Muscle layer of colon (tissue), 2 donors: ENCODE results near the gene DDX25.

Source experiments
- H3K27ac ChIP-seq: one replicate; pipeline ENCODE4 v1.7.0; 2013; ENCODE audit warnings: low read depth, mild to moderate bottlenecking, low read length, moderate library complexity
- H3K27me3 ChIP-seq, 2 donors: one replicate each; pipeline ENCODE4 v1.7.0; 2013; ENCODE audit warnings: low read length in 2 of 2, mild to moderate bottlenecking in 2 of 2; ENCODE audit not compliant: insufficient read depth in 2 of 2, control insufficient read depth in 1 of 2
- H3K36me3 ChIP-seq: one replicate; pipeline ENCODE4 v1.7.0; 2013; ENCODE audit warnings: mild to moderate bottlenecking, low read length; ENCODE audit not compliant: insufficient read depth
- H3K4me1 ChIP-seq: one replicate; pipeline ENCODE4 v1.7.0; 2013; ENCODE audit warnings: mild to moderate bottlenecking, low read length; ENCODE audit not compliant: insufficient read depth
- H3K4me3 ChIP-seq, 2 donors: one replicate each; pipeline ENCODE4 v1.7.0; 2013; ENCODE audit warnings: low read length in 2 of 2, low read depth in 1 of 2, mild to moderate bottlenecking in 1 of 2, moderate library complexity in 1 of 2
- H3K9ac ChIP-seq: one replicate; pipeline ENCODE4 v1.7.0; 2013; ENCODE audit warnings: low read length
- H3K9me3 ChIP-seq: one replicate; pipeline ENCODE4 v1.7.0; 2013; ENCODE audit warnings: mild to moderate bottlenecking, low read length
- donor health status: abdominal sarcoma.
- donor health status: Adenocarcinoma of cecum.

Gene DDX25

GRCh38 chr11:125929445-125930075, 25.3 kb downstream of the DDX25 start:
- Histone ChIP-seq H3K27ac (no peak overlapping the region), H3K4me1 (peaks cover 13% of the 10 kb centered on the region), H3K27me3 (no peaks in the 10 kb centered on the region), H3K9me3 (no peaks in the 10 kb centered on the region), H3K36me3 (no peaks in the 10 kb centered on the region), H3K4me3 (no peak overlapping the region), H3K9ac (no peak overlapping the region)

GRCh38 chr11:125930076-125930450, 25.8 kb downstream of the DDX25 start:
- Histone ChIP-seq H3K4me1 (peaks cover 13% of the 10 kb centered on the region), H3K27me3 (no peaks in the 10 kb centered on the region), H3K36me3 (no peaks in the 10 kb centered on the region), H3K27ac (no peak overlapping the region), H3K9ac (no peak overlapping the region), H3K4me3 (no peak overlapping the region), H3K9me3 (no peaks in the 10 kb centered on the region)

- H3K9me3 ChIP-seq, result no peaks in the 10 kb centered on the region
Measured at GRCh38 chr11:125931116-125931515, 26.8 kb downstream of the DDX25 start.

GRCh38 chr11:125931668-125932067, 27.4 kb downstream of the DDX25 start:
- Histone ChIP-seq H3K4me3 (no peak overlapping the region), H3K9ac (no peak overlapping the region), H3K27me3 (no peaks in the 10 kb centered on the region), H3K27ac (no peak overlapping the region), H3K9me3 (no peaks in the 10 kb centered on the region), H3K36me3 (no peaks in the 10 kb centered on the region), H3K4me1 (peaks cover 18% of the 10 kb centered on the region)

More at GRCh38 chr11:125931116-125931515, 26.8 kb downstream of the DDX25 start:
- Histone ChIP-seq H3K27ac (no peak overlapping the region), H3K9ac (no peak overlapping the region), H3K4me1 (peaks cover 18% of the 10 kb centered on the region), H3K4me3 (no peak overlapping the region), H3K36me3 (no peaks in the 10 kb centered on the region), H3K27me3 (no peaks in the 10 kb centered on the region)

GRCh38 chr11:125932301-125932700, 28.0 kb downstream of the DDX25 start:
- H3K9ac ChIP-seq, result no peak overlapping the region
- H3K36me3 ChIP-seq, result no peaks in the 10 kb centered on the region
- H3K27ac ChIP-seq, result no peak overlapping the region
- H3K9me3 ChIP-seq, result no peaks in the 10 kb centered on the region
- H3K27me3 ChIP-seq, result no peaks in the 10 kb centered on the region
- peaks cover 18% of the 10 kb centered on the region for H3K4me1 ChIP-seq
- H3K4me3 ChIP-seq, result no peak overlapping the region

GRCh38 chr11:125933030-125933813, 28.9 kb downstream of the DDX25 start:
- H3K4me3 ChIP-seq, result no peak overlapping the region
- H3K9ac ChIP-seq, result no peak overlapping the region
- no peaks in the 10 kb centered on the region for H3K27me3 ChIP-seq
- no peaks in the 10 kb centered on the region for H3K9me3 ChIP-seq
- H3K27ac ChIP-seq, result no peak overlapping the region
- H3K36me3 ChIP-seq, result no peaks in the 10 kb centered on the region
- peaks cover 21% of the 10 kb centered on the region for H3K4me1 ChIP-seq

- no peak overlapping the region for H3K9ac ChIP-seq
- H3K27ac ChIP-seq, result no peak overlapping the region
- H3K27me3 ChIP-seq, result no peaks in the 10 kb centered on the region
- H3K36me3 ChIP-seq, result no peaks in the 10 kb centered on the region
- no peaks in the 10 kb centered on the region for H3K9me3 ChIP-seq
- H3K4me3 ChIP-seq, result no peak overlapping the region
- H3K4me1 ChIP-seq, result peaks cover 33% of the 10 kb centered on the region
Measured at GRCh38 chr11:125934473-125934872, 30.2 kb downstream of the DDX25 start.

GRCh38 chr11:125935056-125935455, 30.7 kb downstream of the DDX25 start:
- Histone ChIP-seq H3K27ac (no peak overlapping the region), H3K9me3 (no peaks in the 10 kb centered on the region), H3K4me3 (no peak overlapping the region), H3K9ac (no peak overlapping the region), H3K27me3 (no peaks in the 10 kb centered on the region), H3K4me1 (peaks cover 34% of the 10 kb centered on the region), H3K36me3 (no peaks in the 10 kb centered on the region)

GRCh38 chr11:125935618-125936199, 31.4 kb downstream of the DDX25 start:
- H3K4me3 ChIP-seq, result no peak overlapping the region
- H3K4me1 ChIP-seq, result peaks cover 34% of the 10 kb centered on the region
- no peaks in the 10 kb centered on the region for H3K36me3 ChIP-seq
- no peak overlapping the region for H3K27ac ChIP-seq
- H3K9me3 ChIP-seq, result no peaks in the 10 kb centered on the region
- H3K27me3 ChIP-seq, result no peaks in the 10 kb centered on the region
- no peak overlapping the region for H3K9ac ChIP-seq

GRCh38 chr11:125938418-125938817, 34.1 kb downstream of the DDX25 start:
- no peaks in the 10 kb centered on the region for H3K36me3 ChIP-seq
- no peak overlapping the region for H3K4me3 ChIP-seq
- no peak overlapping the region for H3K27ac ChIP-seq
- H3K4me1 ChIP-seq, result peaks cover 25% of the 10 kb centered on the region
- H3K9me3 ChIP-seq, result no peaks in the 10 kb centered on the region
- H3K27me3 ChIP-seq, result no peaks in the 10 kb centered on the region
- H3K9ac ChIP-seq, result no peak overlapping the region

GRCh38 chr11:125939081-125939521, 34.8 kb downstream of the DDX25 start:
- no peaks in the 10 kb centered on the region for H3K9me3 ChIP-seq
- H3K27ac ChIP-seq, result no peak overlapping the region
- H3K4me1 ChIP-seq, result peaks cover 25% of the 10 kb centered on the region
- H3K9ac ChIP-seq, result no peak overlapping the region
- H3K4me3 ChIP-seq, result no peak overlapping the region
- H3K36me3 ChIP-seq, result no peaks in the 10 kb centered on the region
- no peaks in the 10 kb centered on the region for H3K27me3 ChIP-seq
